ENCODE measurements around the gene SH3RF3.

The SH3RF3 gene

DNA sequence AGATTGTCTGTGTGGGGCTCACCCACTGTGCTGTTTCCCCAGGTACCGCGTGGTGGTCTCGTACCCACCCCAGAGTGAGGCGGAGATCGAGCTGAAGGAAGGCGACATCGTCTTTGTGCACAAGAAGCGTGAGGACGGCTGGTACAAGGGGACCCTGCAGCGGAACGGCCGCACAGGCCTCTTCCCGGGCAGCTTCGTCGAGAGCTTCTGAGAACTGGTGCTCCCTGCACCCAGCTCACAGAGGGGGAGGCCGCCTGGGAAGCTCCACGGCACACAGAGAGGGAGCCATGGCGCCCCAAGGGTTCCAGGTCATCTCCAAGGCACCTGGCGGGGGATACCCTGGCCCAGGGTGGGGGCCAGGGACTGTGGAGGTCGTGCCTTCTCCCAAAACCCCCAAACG is 372.5 kb downstream of the SH3RF3 start:
- no peak for DNase-seq (ENCODE audit: low read depth)

GRCh38 chr2:109503191-109503590 is 374.2 kb downstream of the SH3RF3 start:
- no peak for DNase-seq (ENCODE audit: low read depth)

DNA sequence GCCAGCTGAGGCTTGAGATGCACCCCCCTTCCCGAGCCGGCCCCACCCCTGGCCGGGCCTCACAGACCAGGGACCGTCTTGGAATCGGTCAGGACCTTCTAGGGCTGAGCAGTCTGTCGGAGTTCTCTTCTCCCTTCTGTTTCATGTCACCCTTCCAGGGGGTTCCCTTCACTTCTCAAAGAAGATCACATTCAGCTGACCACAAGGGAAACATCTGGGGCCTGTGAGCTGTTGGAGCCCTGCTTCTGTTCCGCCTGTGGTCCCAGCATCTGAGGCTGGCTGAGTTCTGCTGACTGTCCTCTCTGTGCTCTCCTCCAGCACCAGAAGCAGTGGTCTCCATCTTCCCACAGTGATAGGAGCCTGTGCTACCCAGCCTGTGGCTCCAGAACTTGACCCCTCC is 378.2 kb downstream of the SH3RF3 start:
- no peak for DNase-seq (ENCODE audit: low read depth)

DNA sequence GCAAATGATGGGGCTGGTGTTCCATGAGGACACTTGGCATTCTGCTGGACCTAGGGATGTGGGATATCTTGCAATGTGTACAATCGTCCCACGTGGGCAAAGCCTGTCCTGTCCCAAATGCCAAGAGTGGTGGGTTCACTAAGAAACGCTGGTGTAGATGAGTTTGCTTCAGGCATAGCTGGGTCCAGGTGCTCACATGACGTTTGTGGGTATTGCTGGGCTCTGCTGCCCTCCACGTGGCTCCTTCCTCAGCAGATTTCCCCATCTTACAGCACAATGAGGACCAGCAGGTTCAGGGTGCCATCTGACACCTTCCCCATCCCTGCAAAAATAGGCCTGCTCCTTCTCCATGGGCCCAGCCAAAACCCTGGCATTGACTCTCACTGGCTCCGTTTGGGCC is 378.8 kb downstream of the SH3RF3 start:
- DNase-seq (ENCODE audit: low read depth): no peak

GRCh38 chr2:109508556-109508955 is 379.6 kb downstream of the SH3RF3 start:
- DNase-seq (ENCODE audit: low read depth): no peak

DNA sequence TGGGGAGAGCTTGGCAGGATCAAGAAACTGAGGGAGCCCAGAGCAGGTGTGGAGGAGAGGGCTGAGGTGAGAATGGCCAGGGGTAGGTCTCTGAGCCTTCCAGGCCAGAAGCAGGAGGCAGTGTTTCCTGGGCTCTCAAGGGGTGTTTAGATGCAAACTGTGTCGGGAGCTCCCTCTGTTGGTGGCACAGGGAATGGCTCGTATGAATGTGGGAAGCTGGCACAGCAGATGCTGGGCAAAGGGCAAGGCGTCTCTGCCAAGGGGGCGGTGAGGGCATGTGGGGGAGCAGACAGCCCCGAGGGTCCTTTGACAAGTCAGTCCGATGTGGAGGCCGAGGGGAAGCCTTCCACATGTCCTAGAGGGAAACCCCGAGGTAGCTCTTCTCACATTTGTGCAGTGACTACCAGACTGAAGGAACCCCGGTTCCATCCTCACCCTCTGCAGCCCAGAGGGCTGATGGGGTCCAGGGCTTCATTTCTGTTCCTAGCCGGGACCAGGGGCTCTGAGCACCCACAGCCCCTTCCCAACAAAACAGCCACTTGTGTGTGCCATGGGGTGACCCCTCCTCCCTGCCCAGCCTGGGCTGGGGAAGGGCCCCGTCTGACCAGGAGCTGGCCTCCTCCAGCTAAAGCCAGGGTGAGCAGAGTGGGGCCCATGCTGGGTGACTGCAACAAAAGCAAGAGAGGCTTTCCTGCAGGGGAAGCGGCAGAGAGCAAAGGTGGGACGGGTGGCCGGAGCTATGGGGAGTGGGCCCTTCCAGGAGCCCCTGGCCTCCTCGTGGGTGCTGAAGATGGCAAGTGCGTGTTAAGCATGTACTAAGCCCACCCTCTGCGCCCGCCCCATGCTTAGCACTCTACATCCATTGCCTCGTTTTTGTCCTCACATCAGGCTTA is 381.4 kb downstream of the SH3RF3 start:
- DNase-seq (ENCODE audit: low read depth): peak; percentile 68

DNA sequence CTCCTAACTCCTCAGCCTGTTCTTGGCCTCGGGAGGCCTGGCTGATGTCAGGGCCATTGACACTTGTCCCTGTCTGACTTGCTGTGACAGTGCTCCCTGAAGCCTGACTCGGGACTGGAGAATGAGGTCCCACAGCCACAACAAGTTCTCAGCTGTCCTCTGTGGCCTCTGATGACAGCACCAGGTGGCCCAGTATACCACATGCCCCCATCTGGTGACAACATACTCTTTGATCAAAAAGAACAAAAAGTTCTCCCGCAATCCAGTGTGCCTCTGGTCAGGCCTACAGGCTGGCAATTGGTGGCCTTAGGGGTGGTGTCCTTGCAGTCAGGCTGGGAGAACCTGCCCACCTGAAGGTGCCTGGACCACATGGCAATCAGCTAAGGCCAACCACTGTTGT is 382.2 kb downstream of the SH3RF3 start:
- no peak for DNase-seq (ENCODE audit: low read depth)

- DNase-seq (ENCODE audit: low read depth): no peak
These were observed 383.1 kb downstream of the SH3RF3 start for GRCh38 chr2:109512076-109512475.

DNA sequence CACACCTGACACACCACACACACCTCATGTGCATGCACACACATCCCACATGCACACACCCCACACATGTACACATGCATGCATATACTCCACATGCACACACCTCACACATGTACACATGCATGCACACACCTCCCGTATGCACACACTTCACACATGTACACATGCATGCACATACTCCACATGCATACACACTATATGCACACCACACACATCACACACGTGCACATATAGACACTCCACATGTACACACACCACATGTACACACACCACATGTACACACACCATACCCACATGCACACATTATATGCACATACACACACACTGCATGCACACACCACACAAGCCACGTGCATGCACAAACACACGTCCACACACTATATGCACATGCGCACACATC is 384.2 kb downstream of the SH3RF3 start:
- DNase-seq (ENCODE audit: low read depth): no peak

- DNase-seq (ENCODE audit: low read depth): no peak
These were observed 385.0 kb downstream of the SH3RF3 start for GRCh38 chr2:109513749-109514588.

- DNase-seq (ENCODE audit: low read depth): no peak
These were observed 385.9 kb downstream of the SH3RF3 start for GRCh38 chr2:109514857-109515256.

- no peak for DNase-seq (ENCODE audit: low read depth)
These were observed 387.6 kb downstream of the SH3RF3 start for GRCh38 chr2:109516445-109517117.

- DNase-seq (ENCODE audit: low read depth): no peak
These were observed 388.3 kb downstream of the SH3RF3 start for GRCh38 chr2:109517118-109517889.

DNA sequence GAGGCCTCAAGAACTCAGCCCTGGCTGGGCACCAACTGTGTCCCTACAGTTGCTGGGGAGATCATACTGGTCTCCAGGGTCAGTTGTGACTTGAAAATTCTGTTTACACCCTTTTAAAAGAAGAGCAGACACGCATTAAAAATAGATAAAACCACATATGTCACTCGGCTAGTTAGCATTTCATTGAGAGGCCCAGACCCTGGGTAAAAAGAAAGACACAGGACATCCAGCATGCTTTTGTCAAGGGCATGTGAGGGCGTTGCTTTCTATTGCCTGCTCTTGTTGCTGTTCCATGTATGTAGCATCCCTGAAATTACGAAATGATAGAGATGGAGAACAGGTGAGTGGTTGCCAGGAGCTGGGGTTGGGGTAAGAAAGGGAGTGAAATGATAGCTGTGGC is 390.5 kb downstream of the SH3RF3 start:
- DNase-seq (ENCODE audit: low read depth): no peak

DNA sequence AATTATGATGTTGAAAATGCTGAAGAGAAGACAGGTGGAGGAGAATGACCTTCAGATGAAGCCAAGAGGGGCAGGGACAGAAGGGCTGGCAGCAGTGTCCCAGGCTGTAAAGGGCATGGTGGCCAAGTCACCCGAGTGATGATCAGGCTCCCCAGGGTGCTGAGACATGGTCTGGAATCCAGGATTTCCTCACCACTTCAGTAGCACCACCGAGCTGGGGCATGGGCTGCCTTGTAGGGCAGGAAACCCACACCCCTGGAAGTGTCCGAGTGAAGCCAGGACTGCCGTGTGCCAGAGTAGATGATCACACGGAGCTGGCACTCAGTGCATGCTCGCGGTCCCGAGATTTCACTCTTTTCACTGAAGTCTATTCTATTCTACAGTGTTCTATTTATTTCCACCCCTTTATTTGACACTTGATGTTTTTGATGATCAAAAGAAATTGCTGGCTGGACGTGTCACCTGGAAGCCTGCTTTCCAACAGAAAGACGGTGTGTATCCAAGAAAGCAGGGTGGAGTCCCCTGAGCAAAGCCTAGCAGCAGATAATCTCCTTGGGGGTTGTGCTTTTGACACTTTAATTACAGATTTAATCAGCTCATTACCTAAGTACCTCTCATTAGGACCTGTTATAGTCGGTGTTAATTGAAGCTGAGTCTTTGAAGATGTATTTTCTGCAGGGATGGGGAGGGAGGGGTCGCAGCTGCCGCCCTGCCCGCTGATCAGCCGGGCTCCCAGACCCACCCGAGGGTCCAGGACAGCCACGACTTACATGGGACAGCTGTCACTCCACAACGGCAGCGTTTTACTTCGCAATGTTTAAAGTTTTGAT is 392.4 kb downstream of the SH3RF3 start:
- no peak for DNase-seq (ENCODE audit: low read depth)

DNA sequence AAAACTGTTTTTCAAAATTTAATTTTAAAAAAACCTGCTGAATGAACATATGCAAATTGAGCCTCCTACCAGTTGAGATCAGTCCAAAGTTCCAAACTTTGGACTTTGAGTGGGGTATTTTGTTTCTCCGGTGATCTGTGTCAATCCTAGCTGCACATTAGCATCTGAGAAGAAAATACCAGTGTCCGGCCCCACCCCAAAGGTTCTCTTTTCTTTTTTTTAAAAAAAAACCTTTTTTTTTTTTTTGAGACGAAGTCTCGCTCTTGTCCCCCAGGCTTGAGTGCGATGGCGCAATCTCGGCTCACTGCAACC is 393.0 kb downstream of the SH3RF3 start:
- no peak for DNase-seq (ENCODE audit: low read depth)

DNA sequence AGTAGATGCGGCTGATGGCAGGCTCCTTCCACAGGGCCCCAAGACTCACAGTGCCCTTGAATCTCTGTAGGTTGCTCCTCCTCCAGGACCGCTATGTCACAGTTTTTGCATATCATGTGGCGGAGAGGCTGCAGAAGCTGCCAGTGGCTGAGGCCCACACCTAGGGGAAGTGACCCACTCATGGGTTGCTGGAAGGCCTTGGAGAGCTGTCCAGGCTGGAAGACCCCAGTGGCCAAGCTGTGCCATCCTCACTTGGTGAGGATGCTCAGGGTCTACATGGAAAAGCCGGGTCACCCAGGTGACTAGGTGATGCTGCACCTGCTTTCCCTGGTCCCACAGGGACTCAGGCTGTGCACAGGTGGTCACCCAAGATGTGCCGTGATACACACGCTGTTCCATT is 394.1 kb downstream of the SH3RF3 start:
- DNase-seq (ENCODE audit: low read depth): no peak

DNA sequence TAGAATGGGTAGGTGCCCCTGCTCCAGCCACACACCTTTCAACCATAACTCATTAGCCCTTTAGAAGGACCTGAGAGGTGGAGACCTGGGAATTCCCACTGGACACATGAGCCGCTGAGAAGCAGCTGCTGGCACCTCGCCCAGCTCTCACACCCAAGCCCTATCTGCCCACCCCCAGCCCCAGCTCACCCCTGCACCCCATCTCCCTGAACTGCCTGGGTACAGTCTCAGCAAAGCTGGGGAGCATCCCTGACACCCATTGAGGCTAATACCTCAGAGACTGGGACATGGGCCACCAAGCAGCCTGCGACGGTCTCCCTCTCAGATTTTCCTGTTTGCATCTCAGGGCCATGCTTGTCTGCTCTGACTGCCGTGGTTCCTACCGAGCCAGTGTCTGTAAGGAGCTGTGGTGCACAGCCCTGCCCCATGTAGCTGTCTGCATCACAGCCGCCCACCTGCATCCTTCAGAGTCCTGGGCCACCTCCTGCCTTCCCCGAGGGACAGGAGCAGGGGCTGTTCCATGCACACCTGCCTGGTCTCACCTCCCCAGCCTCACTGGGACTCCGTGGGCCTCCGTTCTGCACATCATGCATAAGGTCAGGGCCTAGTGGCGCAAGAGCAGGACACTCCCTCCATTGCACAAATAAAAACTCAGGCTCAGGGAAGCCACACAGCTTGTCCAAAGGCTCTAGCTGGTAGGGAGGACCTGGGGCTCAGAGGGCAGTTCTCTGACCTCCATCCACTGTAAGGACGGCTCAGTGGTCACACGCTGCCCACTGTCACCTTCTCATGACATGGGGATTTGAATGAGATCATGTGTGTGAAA is 394.7 kb downstream of the SH3RF3 start:
- no peak for DNase-seq (ENCODE audit: low read depth)

DNA sequence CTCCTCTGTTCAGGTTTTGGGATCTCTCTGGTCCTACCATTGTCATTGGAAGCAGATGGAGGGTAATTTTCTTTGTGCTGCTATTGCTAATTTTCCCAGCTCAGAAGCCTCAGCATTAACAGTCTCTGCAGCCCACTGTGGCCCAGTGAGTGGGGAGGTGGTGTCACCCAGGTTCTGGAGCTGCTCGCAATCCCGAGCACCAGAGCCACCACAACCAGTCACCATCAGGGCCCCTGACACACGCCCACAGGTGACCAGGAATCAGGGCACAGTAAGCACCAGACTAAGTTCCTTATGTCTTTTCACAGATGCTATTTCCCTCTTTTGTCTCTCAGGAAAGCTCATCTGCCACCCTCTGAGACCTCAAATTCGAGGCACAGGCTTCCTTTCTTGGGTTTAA is 396.8 kb downstream of the SH3RF3 start:
- DNase-seq (ENCODE audit: low read depth): no peak

DNA sequence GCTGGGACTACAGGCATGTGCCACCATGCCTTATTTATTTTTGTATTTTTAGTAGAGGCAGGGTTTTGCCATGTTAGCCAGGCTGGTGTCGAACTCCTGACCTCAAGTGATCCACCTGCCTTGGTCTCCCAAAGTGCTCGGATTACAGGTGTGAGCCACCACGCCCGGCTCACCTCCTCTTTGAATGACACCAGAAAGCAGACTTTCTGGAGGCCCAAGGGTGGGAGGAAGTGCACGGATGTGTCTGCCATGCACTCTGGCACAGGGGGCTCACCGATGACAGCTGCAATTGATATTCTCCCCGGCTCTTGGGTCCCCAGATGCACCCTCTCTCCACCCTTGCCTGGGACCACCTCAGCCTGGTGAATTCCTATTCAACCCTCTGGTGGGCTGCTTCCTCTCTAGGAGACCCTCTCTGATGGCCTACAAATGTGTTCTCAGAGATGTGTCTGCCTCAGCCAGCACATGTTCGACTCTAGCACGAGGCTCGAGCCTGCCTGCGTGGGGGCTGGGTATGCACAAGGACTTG is 397.5 kb downstream of the SH3RF3 start:
- no peak for DNase-seq (ENCODE audit: low read depth)

Measured in activated T-cell treated with anti-CD3 and anti-CD28 coated beads for 1 hour (primary cell).